Thyroid gland (tissue), 4 donors: Measurements from ENCODE around the gene FAHD2A.

Source experiments
- POLR2A ChIP-seq, 2 donors: fragments of 450-650 bp; IDR thresholded peaks; one replicate each; pipeline ENCODE4 v1.6.1; 2017; ENCODE audit warnings: antibody characterized with exemption in 2 of 2, mild to moderate bottlenecking in 2 of 2, moderate library complexity in 1 of 2
- TF ChIP-seq, protein P1 (sequence below), 6 experiments: fragments of 200-600 bp in 3 of 6; fragments of 450-650 bp in 3 of 6; sonication (generic) in 3 of 6; IDR thresholded peaks; one replicate each; pipeline ENCODE4 v1.5.1; 2016 to 2019; ENCODE audit warnings: antibody characterized with exemption in 6 of 6, mild to moderate bottlenecking in 2 of 6, inconsistent platforms in 1 of 6, moderate library complexity in 1 of 6

DNA sequence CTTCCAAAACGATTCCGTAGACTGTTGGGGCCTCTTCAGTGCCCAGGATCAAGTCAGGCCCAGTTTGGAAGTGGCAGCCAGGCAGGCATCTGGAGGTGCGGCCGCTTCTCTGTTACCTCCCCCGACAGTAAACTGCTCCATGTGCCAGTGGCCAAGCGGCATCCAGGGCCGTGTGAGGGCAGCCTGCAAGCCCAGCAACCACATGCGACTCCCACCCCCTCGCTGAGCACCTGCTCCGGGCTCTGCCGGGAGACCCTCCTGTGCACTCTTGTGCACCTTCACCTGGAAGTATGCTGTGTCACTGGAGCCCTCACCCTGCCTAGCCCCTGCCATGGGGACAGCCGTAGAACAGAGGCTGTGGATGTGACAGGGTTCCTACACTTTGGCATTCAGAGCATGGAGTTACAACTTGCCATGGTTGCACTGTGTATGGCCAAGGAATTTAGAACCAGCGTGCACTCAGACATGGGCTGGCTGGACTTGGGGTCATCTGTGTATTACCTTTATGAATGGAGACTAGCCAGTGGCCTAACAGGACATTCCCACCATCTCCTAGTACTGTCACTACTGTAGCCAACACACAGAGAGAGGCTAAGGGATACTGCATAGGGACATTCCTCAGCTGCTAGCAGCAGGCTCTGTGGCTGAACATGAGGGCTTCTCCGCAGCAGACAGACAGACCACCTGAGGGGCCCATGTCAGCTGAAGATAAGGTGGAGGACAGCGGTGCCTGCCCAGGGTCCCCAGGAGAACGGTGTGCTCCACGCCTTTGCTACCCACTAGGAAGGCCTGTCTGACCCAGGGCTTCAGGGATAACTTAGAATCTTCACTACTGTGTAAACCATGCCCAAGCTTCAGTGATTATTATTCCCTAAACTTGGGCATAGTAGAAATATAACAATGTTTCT, 25.0 kb upstream of the FAHD2A start:
- TF ChIP-seq, protein P1, sequence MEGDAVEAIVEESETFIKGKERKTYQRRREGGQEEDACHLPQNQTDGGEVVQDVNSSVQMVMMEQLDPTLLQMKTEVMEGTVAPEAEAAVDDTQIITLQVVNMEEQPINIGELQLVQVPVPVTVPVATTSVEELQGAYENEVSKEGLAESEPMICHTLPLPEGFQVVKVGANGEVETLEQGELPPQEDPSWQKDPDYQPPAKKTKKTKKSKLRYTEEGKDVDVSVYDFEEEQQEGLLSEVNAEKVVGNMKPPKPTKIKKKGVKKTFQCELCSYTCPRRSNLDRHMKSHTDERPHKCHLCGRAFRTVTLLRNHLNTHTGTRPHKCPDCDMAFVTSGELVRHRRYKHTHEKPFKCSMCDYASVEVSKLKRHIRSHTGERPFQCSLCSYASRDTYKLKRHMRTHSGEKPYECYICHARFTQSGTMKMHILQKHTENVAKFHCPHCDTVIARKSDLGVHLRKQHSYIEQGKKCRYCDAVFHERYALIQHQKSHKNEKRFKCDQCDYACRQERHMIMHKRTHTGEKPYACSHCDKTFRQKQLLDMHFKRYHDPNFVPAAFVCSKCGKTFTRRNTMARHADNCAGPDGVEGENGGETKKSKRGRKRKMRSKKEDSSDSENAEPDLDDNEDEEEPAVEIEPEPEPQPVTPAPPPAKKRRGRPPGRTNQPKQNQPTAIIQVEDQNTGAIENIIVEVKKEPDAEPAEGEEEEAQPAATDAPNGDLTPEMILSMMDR (IDR thresholded peaks at IDR 0.05), result no peak
- TF ChIP-seq POLR2A (IDR thresholded peaks at IDR 0.05), result no peak
